ENCODE results near the gene WDR45.

WDR45 gene

GRCh38 chrX:49039598-49040375, 39.9 kb downstream of the WDR45 start:
- POLR2A ChIA-PET = interaction anchor here (0.6 to 1.5 kb wide), 7 partner anchors 9 to 128 kb away, joined by 3 to 9 read pairs (median 4); partner anchors contain the start of genes GRIPAP1, KCND1 and SLC35A2
- Histone ChIP-seq H3K27ac (ENCODE audit: extremely low read depth, low read depth, low read length) (peak overlapping the region; percentile 34; the same call in 1 of the 2 replicates), H3K4me3 (ENCODE audit: low read depth, low read length) (no peak overlapping the region)
- TF ChIP-seq ZXDB (tag by site-specific recombination; IDR thresholded peaks at IDR 0.05) (peak; percentile 90), ZFP69B (tag by site-specific recombination; IDR thresholded peaks at IDR 0.05) (0 out of 2 replicates have a peak, but pooled peaks have one; percentile 19), ZNF449 (tag by site-specific recombination; IDR thresholded peaks at IDR 0.05) (peak; percentile 95), HIC1 (tag by site-specific recombination; IDR thresholded peaks at IDR 0.05) (peak; percentile 41; the same call in 1 of the 2 replicates), ZNF629 (tag by site-specific recombination; IDR thresholded peaks at IDR 0.05) (peak; percentile 68), GLIS2 (tag by site-specific recombination; IDR thresholded peaks at IDR 0.05) (peak; percentile 65), ZNF280C (tag by site-specific recombination; IDR thresholded peaks at IDR 0.05) (no peak), ZNF777 (tag by site-specific recombination; IDR thresholded peaks at IDR 0.05; ENCODE audit: borderline replicate concordance) (no peak), ZBTB48 (tag by site-specific recombination; IDR thresholded peaks at IDR 0.05) (peak; percentile 83), ZNF221 (tag by site-specific recombination; IDR thresholded peaks at IDR 0.05; ENCODE audit: borderline replicate concordance) (no peak), EGR2 (tag by site-specific recombination; IDR thresholded peaks at IDR 0.05; ENCODE audit: low read depth) (peak; percentile 86), ZBTB20 (tag by site-specific recombination; IDR thresholded peaks at IDR 0.05) (peak; percentile 95), ZNF423 (tag by site-specific recombination; IDR thresholded peaks at IDR 0.05) (no peak), SP3 (tag by site-specific recombination; IDR thresholded peaks at IDR 0.05) (peak; percentile 64; the same call in 1 of the 2 replicates), KLF17 (tag by site-specific recombination; IDR thresholded peaks at IDR 0.05) (peak; percentile 30; the same call in 1 of the 2 replicates), PRDM4 (tag by site-specific recombination; IDR thresholded peaks at IDR 0.05) (0 out of 2 replicates have a peak, but pooled peaks have one; percentile 28), ZNF335 (tag by site-specific recombination; conservative IDR thresholded peaks at IDR 0.05) (0 out of 2 replicates have a peak, but pooled peaks have one; percentile 37), KLF9 (tag by site-specific recombination; IDR thresholded peaks at IDR 0.05; ENCODE audit: low read depth) (peak; percentile 75), BCL11A (tag by site-specific recombination; IDR thresholded peaks at IDR 0.05; ENCODE audit: low read depth) (no peak), ZNF692 (tag by site-specific recombination; IDR thresholded peaks at IDR 0.05) (peak; percentile 23; the same call in 1 of the 2 replicates), ZBTB21 (tag by site-specific recombination; IDR thresholded peaks at IDR 0.05) (peak; percentile 57), GLIS1 (tag by site-specific recombination; IDR thresholded peaks at IDR 0.05) (0 out of 2 replicates have a peak, but pooled peaks have one; percentile 3)

More at GRCh38 chrX:49039598-49040375, 39.9 kb downstream of the WDR45 start:
- peaks cover 11 to 37% of the 10 kb centered on the region in 2 experiments; a peak in 2 of 3 replicates for H3K36me3 ChIP-seq (ENCODE audit: control insufficient read depth in 2 of 2, insufficient read depth in 1 of 2, low read length in 2 of 2)
- CTCF ChIA-PET = interaction anchor here (0.5 to 1.3 kb wide), 2 partner anchors 27 to 67 kb away, joined by 3 read pairs; no protein-coding TSS in a partner anchor
- no peaks in the 10 kb centered on the region for H3K9me3 ChIP-seq (ENCODE audit: control insufficient read depth, insufficient read depth, low read depth, low read length)
- peaks cover 7% of the 10 kb centered on the region for H3K4me1 ChIP-seq (ENCODE audit: control insufficient read depth, insufficient read depth, low read length)

All from HEK293 (cell line).